ENCODE measurements around the gene CNTNAP4. TPM values are rescaled to one million over a fixed set of nuclear protein-coding genes. Genes with fewer than 3 reads are reported as not detected.

The CNTNAP4 gene
- total RNA-seq, 2 experiments from 2014 or later, result not detected

DNA sequence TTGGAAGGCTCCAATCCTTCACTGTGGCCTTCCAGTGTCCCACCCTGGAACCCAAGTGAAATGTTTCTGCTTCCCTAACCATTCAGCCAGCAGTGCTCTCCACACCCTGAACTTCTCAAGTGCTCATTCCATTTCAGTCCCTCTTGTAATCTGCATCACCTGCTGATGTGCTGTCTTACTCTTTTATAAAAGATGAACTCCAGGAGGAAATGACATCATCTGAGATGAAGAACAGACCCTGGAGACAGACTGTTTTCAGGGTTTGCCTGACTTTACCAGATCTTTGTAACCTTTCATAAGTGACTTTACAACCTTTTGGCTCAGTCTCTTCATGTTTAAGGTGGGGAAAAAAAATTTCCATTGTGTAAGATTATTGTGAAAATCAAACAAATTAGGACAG lies 61.3 kb downstream of the CNTNAP4 start:
- H3K27me3 Mint-ChIP-seq, result no peaks in the 10 kb centered on the region
- H3K9me3 Mint-ChIP-seq, result peaks cover 4% of the 10 kb centered on the region
- POLR2A ChIA-PET, result no interaction called here
- no peaks in the 10 kb centered on the region for H3K36me3 Mint-ChIP-seq
- no peak overlapping the region for H3K27ac Mint-ChIP-seq
- no peaks in the 10 kb centered on the region for H3K4me1 Mint-ChIP-seq
- DNase-seq, result no peak
- no peak overlapping the region for H3K4me3 Mint-ChIP-seq
- ATAC-seq (ENCODE audit: low read depth), result no peak

DNA sequence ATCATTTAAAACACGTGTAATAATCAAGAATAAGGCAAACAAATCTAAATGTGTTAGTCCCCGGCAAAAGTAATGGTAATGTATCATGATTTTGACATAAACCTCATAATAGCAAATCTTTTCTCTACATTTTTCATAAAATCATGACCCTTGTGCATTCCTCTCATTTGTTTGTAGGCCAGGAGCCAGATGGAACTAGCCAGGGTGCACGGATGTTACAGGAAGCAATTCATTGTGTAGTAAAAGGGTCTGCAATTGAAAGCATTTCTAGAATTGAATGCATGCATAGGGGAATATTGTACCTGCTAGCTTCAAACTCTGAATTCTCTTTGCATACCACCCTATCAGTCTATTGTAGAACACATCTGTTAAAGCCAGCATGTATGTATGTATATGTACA lies 66.6 kb downstream of the CNTNAP4 start:
- ATAC-seq (ENCODE audit: low read depth) (no peak), DNase-seq (no peak)
- H3K4me1 Mint-ChIP-seq, result no peaks in the 10 kb centered on the region
- H3K27me3 Mint-ChIP-seq, result no peaks in the 10 kb centered on the region
- H3K9me3 Mint-ChIP-seq, result no peaks in the 10 kb centered on the region
- H3K36me3 Mint-ChIP-seq, result no peaks in the 10 kb centered on the region
- POLR2A ChIA-PET, result no interaction called here
- H3K4me3 Mint-ChIP-seq, result no peak overlapping the region
- no peak overlapping the region for H3K27ac Mint-ChIP-seq

DNA sequence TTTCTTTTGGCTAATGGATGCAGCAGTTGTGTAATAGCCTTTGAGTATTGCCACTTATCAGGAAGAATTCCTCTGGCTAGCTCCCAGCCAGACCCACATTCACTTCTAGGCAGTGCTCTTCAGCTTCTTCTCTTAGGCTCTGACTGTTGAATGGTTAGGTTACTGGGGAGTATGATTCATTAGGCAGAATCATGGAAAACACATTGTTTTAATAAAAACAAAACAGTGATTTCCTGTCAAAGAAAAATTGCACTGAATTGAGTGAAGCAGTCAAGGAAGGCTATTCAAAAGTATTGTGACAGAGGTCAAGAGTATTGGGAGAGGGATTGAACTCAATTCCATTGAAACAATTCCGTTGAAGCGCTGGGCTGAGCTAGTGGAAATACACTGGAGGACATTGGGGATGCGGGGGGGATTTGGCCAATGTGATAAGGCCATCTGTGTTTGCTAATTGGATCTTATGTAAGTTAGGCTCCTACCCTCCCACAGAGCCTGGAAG lies 68.0 kb downstream of the CNTNAP4 start:
- POLR2A ChIA-PET, result no interaction called here
- ATAC-seq (ENCODE audit: low read depth) (no peak), DNase-seq (no peak)
- H3K9me3 Mint-ChIP-seq, result no peaks in the 10 kb centered on the region
- no peak overlapping the region for H3K27ac Mint-ChIP-seq
- H3K4me1 Mint-ChIP-seq, result no peaks in the 10 kb centered on the region
- H3K27me3 Mint-ChIP-seq, result no peaks in the 10 kb centered on the region
- H3K4me3 Mint-ChIP-seq, result no peak overlapping the region
- no peaks in the 10 kb centered on the region for H3K36me3 Mint-ChIP-seq

DNA sequence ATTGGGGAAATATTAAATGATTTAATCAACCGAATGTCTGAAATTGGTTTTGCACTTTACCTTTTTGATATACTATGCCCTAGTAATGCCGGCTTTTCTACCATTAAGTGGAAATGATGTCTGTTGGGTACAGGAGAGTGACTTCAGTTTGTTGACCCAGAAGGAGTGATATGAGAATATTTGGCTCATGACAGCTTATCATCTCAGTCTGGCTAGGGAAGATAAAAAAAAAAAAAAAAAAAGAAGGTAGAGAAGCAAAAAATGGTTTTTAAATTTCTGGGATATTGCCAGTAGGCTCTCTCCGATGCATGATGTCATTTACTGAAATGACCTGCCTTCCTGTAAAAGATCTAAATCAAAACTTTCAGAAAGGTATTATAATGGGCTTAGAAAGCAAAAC lies 69.0 kb downstream of the CNTNAP4 start:
- H3K27me3 Mint-ChIP-seq, result no peaks in the 10 kb centered on the region

DNA sequence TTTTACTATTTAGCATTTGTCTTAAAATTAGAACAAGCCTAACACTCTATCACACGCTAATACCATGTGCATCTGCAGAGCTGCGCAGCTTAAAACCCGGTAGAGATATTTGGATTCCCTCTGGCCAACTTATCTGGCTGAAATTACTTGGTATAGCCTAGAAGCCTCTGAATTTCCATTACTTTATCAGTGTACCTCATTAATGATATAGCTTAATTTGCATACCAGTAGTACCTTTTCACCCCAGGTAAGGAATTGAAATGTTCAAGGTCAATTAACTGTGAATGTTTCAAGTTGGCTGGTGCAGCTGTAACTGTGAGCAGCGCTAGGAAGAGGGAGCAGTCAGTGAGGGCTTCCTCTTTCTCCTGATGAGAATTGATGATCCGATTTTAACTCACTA lies 74.2 kb downstream of the CNTNAP4 start:
- POLR2A ChIA-PET, result no interaction called here
- H3K36me3 Mint-ChIP-seq, result no peaks in the 10 kb centered on the region

More for the DNA sequence above, 69.0 kb downstream of the CNTNAP4 start:
- Mint-ChIP-seq H3K36me3 (no peaks in the 10 kb centered on the region), H3K4me3 (no peak overlapping the region), H3K9me3 (no peaks in the 10 kb centered on the region), H3K4me1 (no peaks in the 10 kb centered on the region), H3K27ac (no peak overlapping the region)
- POLR2A ChIA-PET, result no interaction called here
- ATAC-seq (ENCODE audit: low read depth), result no peak
- no peak for DNase-seq

DNA sequence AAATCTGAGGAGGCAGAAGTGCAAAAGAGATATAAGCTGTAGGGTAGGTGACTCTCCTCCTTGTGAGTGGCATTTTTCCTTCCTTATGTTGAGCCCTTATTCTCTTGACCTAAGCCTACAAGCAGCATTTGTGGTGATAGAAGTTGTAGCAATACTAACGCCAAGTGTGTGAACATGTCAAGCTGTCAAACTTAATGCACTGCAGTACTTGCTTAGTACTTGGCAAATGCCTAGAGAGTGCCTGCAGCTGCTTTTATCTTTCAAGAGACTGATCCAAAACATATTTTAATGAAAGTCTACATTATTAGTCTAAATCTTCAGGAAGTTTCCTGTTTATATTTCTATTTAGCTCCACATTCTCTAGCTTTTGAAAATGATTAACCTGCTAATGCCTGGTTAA lies 83.2 kb downstream of the CNTNAP4 start:
- Mint-ChIP-seq H3K36me3 (no peaks in the 10 kb centered on the region), H3K4me1 (no peaks in the 10 kb centered on the region), H3K27ac (no peak overlapping the region), H3K9me3 (peaks cover 2% of the 10 kb centered on the region), H3K4me3 (no peak overlapping the region), H3K27me3 (no peaks in the 10 kb centered on the region)
- POLR2A ChIA-PET, result no interaction called here
- DNase-seq (no peak), ATAC-seq (ENCODE audit: low read depth) (no peak)

More for the DNA sequence above, 74.2 kb downstream of the CNTNAP4 start:
- H3K4me3 Mint-ChIP-seq, result no peak overlapping the region
- ATAC-seq (ENCODE audit: low read depth) (no peak), DNase-seq (no peak)
- no peaks in the 10 kb centered on the region for H3K4me1 Mint-ChIP-seq
- no peak overlapping the region for H3K27ac Mint-ChIP-seq
- H3K27me3 Mint-ChIP-seq, result no peaks in the 10 kb centered on the region
- H3K9me3 Mint-ChIP-seq, result peaks cover 2% of the 10 kb centered on the region

DNA sequence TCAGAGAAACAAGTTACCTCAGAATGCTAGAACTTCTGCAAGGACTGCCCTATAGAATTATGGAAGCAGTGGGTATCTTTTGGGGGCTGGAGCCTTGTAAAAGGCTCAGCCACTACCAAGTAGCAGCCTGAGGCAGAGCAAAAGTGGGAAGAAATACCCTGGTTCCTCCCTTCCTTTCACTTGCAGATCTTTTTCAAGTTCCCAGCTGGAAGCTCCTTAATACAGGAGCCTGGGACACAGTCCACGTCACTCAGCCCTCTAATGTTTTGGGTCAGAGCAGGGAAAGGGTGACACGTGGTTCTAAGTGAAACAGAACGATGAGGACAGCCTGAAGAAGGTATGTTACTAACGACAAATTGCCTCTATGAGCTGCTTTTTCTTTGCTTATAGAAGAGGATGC lies 93.1 kb downstream of the CNTNAP4 start:
- no peak overlapping the region for H3K27ac Mint-ChIP-seq
- no peaks in the 10 kb centered on the region for H3K4me1 Mint-ChIP-seq
- ATAC-seq (ENCODE audit: low read depth) (no peak), DNase-seq (no peak)
- H3K27me3 Mint-ChIP-seq, result no peaks in the 10 kb centered on the region
- POLR2A ChIA-PET, result no interaction called here
- H3K36me3 Mint-ChIP-seq, result no peaks in the 10 kb centered on the region
- no peak overlapping the region for H3K4me3 Mint-ChIP-seq
- peaks cover 2% of the 10 kb centered on the region for H3K9me3 Mint-ChIP-seq

DNA sequence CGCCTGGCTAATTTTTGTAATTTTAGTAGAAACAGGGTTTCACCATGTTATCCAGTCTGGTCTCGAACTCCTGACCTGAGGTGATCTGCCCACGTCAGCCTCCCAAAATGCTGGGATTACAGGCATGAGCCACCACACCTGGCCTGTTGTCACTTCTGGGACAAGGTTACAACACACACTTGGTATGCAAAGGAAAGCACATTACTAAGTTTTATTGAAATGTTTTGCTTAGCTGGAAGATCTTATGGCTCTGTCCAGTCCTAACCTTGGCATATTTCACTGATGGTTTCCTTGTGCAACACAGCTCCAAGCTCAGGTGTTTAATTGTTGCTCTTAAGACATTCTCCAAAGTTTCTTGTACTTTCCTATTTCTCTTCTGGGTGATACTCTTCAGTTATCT lies 94.2 kb downstream of the CNTNAP4 start:
- Mint-ChIP-seq H3K9me3 (peaks cover 8% of the 10 kb centered on the region), H3K36me3 (no peaks in the 10 kb centered on the region), H3K27me3 (no peaks in the 10 kb centered on the region), H3K4me1 (no peaks in the 10 kb centered on the region), H3K4me3 (no peak overlapping the region), H3K27ac (no peak overlapping the region)
- POLR2A ChIA-PET, result no interaction called here
- DNase-seq, result no peak
- no peak for ATAC-seq (ENCODE audit: low read depth)

DNA sequence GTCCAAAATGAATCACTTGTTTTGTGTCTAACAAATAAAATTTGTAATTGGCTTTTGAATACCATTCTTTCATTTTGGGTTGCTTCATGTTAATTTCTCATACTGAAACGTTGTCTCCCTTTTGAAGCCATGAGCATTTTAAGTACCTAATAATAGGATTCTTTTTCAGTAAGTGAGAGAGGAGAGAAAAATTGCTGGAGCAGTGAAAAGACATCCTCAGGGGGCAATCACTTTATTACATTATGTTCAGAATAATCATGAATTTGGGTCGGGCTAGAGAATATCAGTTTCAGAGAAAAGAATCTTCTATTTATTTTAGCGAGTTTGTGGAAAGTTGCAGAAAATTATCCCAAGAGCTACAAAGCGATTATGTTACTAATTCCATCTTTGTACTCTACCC lies 96.8 kb downstream of the CNTNAP4 start:
- H3K27ac Mint-ChIP-seq, result no peak overlapping the region
- ATAC-seq (ENCODE audit: low read depth), result no peak

DNA sequence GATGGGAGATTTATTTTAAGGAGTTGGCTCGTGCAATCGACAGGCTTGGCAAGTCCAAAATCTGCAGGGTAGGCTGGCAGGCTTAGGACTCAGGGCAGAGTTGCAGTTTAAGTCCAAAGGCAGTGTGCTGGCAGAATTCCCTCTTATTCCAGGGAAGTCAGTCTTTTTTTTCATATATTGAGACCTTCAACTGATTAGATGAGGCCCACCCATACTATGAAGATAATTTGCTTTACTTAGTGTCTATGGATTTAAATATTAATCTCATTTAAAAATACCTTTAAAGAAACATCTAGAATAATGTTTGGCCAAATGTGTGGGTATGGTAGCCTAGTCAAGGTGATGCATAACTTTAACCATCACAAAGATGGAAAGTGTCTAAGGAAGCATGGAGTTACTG lies 99.8 kb downstream of the CNTNAP4 start:
- no peak for DNase-seq
- H3K36me3 Mint-ChIP-seq, result no peaks in the 10 kb centered on the region
- H3K27ac Mint-ChIP-seq, result no peak overlapping the region
- peaks cover 8% of the 10 kb centered on the region for H3K9me3 Mint-ChIP-seq
- H3K27me3 Mint-ChIP-seq, result no peaks in the 10 kb centered on the region
- no peaks in the 10 kb centered on the region for H3K4me1 Mint-ChIP-seq
- POLR2A ChIA-PET, result no interaction called here
- H3K4me3 Mint-ChIP-seq, result no peak overlapping the region
- no peak for ATAC-seq (ENCODE audit: low read depth)

More for the DNA sequence above, 96.8 kb downstream of the CNTNAP4 start:
- POLR2A ChIA-PET, result no interaction called here
- no peak for DNase-seq
- no peak overlapping the region for H3K4me3 Mint-ChIP-seq
- H3K9me3 Mint-ChIP-seq, result peaks cover 10% of the 10 kb centered on the region
- no peaks in the 10 kb centered on the region for H3K4me1 Mint-ChIP-seq
- H3K36me3 Mint-ChIP-seq, result no peaks in the 10 kb centered on the region
- H3K27me3 Mint-ChIP-seq, result no peaks in the 10 kb centered on the region

DNA sequence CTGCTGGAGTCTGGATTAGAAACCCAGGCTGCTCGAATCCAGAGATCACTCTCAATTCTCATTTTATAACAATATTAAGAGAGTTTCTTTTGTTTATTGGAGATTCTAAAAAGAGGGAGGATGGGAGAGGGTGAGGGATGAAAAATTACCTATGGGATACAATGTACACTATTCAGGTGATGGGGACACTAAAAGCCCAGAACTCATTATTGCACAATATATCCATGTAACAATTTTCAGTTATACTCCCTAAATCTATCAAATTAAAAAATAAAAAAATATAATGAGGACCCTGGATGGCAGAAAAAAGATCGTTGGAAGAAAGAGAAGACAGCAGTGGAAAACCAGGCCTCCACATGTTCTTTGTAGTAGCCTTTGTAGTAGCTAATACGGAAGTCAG lies 100.8 kb downstream of the CNTNAP4 start:
- peaks cover 8% of the 10 kb centered on the region for H3K9me3 Mint-ChIP-seq
- H3K4me3 Mint-ChIP-seq, result no peak overlapping the region
- POLR2A ChIA-PET, result no interaction called here
- no peaks in the 10 kb centered on the region for H3K4me1 Mint-ChIP-seq
- H3K27me3 Mint-ChIP-seq, result no peaks in the 10 kb centered on the region
- H3K36me3 Mint-ChIP-seq, result no peaks in the 10 kb centered on the region
- H3K27ac Mint-ChIP-seq, result no peak overlapping the region
- no peak for DNase-seq
- ATAC-seq (ENCODE audit: low read depth), result no peak

DNA sequence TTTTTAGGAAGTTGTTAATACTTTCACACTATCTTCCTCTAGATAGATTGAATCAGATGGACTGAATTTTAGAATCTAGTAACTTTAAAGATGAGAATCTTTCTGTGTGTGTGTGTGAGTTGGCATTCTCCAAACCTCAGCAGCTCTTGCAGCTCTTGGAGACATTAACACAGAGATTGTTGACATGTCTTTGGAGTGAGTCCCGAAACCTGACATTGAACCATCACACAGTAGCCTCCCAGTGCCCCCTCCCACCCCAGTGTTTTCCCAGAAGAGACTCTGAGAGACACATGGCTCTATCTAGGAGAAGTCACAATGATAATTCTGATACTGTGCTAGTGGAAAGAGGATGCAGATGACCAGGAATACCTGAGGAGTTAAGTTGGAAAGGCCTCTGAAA lies 103.9 kb downstream of the CNTNAP4 start:
- Mint-ChIP-seq H3K4me1 (no peaks in the 10 kb centered on the region), H3K27me3 (no peaks in the 10 kb centered on the region), H3K9me3 (peaks cover 2% of the 10 kb centered on the region), H3K36me3 (no peaks in the 10 kb centered on the region), H3K4me3 (no peak overlapping the region), H3K27ac (no peak overlapping the region)
- DNase-seq, result no peak
- no peak for ATAC-seq (ENCODE audit: low read depth)
- POLR2A ChIA-PET, result no interaction called here

DNA sequence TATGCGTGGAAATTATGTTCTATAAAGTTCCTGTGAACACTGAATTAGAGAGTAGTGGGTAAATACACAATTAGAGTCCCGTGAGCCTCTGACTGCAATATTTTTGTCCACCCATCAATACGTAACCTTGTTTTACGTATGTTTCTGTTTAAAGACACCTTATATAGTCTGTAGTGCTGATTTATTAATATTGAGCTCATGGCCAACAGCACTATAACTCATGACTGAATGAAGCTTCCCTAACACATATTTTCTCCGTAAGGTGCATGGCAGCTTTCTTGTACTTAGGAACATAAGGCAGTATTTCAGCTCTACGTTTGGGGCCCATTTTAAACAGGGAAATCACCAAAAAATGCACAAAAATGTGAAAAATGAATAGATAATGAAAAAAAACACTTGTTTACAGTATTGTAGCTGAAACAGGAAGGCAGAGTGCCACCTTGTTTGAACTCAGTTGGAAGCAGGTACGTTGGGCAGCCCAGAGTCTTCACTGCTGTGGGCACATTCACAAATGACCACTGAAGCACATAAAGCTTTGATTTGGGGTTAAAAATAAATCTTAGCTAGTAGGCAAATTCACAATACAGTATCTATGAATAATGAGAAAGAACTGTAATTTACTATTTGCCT lies 108.5 kb downstream of the CNTNAP4 start:
- no peaks in the 10 kb centered on the region for H3K4me1 Mint-ChIP-seq
- no peak overlapping the region for H3K4me3 Mint-ChIP-seq
- no peaks in the 10 kb centered on the region for H3K9me3 Mint-ChIP-seq
- H3K36me3 Mint-ChIP-seq, result no peaks in the 10 kb centered on the region
- no peak overlapping the region for H3K27ac Mint-ChIP-seq
- DNase-seq (no peak), ATAC-seq (ENCODE audit: low read depth) (no peak)
- POLR2A ChIA-PET, result no interaction called here
- no peaks in the 10 kb centered on the region for H3K27me3 Mint-ChIP-seq

DNA sequence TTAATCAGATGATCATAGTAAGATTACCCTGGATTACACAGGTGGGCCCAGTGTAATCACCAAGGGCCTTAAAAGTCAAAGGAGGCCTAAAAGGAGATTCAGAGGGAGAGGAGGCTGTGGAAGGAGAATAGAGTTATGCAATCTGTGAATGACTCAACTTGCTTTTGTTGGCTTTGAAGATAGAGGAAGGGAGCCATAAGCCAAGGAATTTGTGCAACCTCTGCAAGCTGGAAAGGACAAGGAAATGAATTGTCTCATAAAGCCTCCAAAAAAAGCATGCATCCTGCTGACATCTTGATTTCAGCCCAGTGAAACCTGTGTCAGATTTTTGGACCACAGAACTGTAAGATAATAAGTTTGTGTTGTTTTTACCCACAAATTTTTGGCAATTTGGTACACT lies 109.6 kb downstream of the CNTNAP4 start:
- Mint-ChIP-seq H3K27ac (no peak overlapping the region), H3K4me3 (no peak overlapping the region), H3K36me3 (no peaks in the 10 kb centered on the region), H3K4me1 (no peaks in the 10 kb centered on the region), H3K27me3 (no peaks in the 10 kb centered on the region), H3K9me3 (no peaks in the 10 kb centered on the region)
- DNase-seq (no peak), ATAC-seq (ENCODE audit: low read depth) (no peak)
- POLR2A ChIA-PET, result no interaction called here

DNA sequence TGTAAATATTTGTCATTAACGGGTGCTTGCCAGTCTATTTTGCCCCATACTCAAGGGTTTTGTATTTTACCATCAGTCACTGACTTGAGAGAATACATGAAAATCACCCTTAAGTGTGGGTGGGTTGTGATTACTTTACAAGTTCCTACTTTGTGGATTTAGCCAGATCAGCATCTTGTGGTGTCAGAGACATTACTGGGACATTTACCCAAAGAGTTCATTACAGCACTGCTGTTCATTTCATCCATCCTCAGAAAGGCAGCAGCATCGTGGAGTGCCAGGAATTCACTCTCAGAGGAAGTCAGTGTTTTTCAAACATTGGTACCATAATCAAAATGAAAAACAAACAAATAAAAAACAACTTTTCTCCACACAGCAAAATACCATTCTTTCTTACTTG lies 110.8 kb downstream of the CNTNAP4 start:
- Mint-ChIP-seq H3K27ac (no peak overlapping the region), H3K4me3 (no peak overlapping the region), H3K4me1 (no peaks in the 10 kb centered on the region), H3K27me3 (no peaks in the 10 kb centered on the region), H3K9me3 (no peaks in the 10 kb centered on the region), H3K36me3 (no peaks in the 10 kb centered on the region)
- ATAC-seq (ENCODE audit: low read depth) (no peak), DNase-seq (no peak)
- POLR2A ChIA-PET, result no interaction called here

Data from activated naive CD8-positive, alpha-beta T cell treated with anti-CD3 and anti-CD28 coated beads, Interleukin-2, amount 10 ng/mL, durations not matched to agents 7 days and 5 days (primary cell).